Inflammatory macrophage (primary cell): ENCODE measurements around the gene PLAC8.
"Not testable (repeated sequence)": the region's sequence is repeated elsewhere in the genome, so short reads cannot be mapped to it uniquely, and the experiment has no call there.

Source experiments
- DNase-seq, 2 donors: peaks; one replicate each; pipeline ENCODE4 v3.0.0-alpha.2; 2020 to 2022

The PLAC8 gene

GRCh38 chr4:83112231-83112630, 2.3 kb downstream of the PLAC8 start:
- DNase-seq, result peak; percentile 18 to 72

DNA sequence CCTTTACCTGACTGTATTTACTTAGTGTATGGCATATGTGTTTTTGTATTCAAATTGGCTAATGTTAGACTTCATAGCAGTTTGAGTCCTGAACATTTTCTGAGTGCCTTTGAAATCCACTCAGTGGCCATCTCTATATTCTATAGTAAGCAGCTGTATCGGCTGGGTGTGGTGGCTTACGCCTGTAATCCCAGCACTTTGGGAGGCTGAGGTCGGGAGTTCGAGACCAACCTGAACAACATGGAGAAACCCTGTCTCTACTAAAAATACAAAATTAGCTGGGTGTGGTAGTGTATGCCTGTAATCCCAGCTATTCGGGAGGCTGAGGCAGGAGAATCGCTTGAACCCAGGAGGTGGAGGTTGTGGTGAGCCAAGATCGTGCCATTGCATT, 2.8 kb downstream of the PLAC8 start:
- DNase-seq, result not testable (repeated sequence)

DNA sequence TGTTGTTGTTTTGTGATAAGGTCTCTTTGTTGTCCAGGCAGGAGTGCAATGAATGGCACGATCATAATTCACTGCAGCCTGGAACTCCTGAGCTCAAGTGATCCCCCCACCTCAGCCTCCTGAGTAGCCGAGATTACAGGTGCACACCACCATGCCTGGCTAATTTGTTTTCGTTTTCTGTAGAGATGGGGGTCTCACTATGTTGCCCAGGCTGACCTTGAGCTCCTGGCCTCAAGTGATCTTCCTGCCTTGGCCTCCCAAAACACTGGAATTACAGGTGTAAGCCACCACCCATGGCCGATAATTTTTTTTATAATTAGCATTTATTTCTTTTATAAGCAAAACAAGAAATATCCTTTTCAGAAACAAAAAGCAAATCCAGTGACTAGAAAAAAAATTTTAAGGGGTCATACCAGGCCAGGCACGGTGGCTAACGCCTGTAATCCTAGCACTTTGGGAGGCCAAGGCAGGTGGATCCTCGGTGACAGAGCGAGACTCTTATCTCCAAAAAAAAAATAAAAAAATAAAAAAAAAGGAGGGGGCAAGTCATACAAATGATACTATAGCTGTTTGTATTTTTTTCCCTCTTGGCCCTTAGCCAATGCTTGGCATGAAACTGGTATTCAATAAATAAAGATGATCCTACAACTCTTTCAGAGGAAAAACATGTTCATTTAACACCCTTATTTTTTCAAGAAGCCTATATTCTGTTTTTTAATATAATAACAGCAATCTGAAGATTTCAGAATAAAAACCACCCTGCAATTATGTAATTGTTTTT, 3.4 kb downstream of the PLAC8 start:
- DNase-seq, result no peak

GRCh38 chr4:83110223-83110945, 4.1 kb downstream of the PLAC8 start:
- peak; percentile 82 to 85 for DNase-seq

GRCh38 chr4:83109480-83110222, 4.9 kb downstream of the PLAC8 start:
- peak; percentile 52 to 63 for DNase-seq

DNA sequence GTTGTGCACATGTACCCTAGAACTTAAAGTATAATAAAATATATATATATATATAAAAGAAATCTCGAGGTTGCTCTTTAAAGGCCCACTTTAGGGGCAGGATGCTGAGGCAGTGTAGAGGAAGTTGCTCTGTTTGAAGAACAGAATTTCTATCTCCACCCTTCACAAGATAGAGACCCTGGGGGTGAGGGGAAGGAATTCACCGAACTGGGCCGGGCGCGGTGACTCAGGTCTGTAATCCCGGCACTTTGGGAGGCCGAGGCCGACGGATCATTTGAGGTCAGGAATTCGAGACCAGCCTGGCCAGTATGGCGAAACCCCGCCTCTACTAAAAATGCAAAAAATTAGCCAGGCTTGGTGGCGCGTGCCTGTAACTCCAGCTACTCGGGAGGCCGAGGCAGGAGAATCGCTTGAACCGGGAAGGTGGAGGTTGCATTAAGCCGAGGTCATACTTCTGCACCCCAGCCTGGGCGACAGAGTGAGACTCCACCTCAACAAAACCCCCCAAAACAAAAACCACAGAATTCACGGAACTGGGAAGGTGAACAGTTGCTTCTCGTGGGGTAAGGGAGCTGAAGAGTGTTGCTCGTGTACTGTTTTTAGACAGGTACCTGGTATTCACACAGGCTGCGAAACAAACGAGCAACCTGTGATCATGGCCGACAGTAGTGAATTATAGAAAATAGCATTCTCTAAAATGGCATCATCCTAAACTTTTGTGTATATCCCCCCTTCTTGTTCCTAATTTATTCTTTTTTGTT, 6.2 kb downstream of the PLAC8 start:
- no peak for DNase-seq

GRCh38 chr4:83107631-83108030, 6.9 kb downstream of the PLAC8 start:
- DNase-seq, result no peak

GRCh38 chr4:83104991-83105390, 9.5 kb downstream of the PLAC8 start:
- DNase-seq, result no peak

DNA sequence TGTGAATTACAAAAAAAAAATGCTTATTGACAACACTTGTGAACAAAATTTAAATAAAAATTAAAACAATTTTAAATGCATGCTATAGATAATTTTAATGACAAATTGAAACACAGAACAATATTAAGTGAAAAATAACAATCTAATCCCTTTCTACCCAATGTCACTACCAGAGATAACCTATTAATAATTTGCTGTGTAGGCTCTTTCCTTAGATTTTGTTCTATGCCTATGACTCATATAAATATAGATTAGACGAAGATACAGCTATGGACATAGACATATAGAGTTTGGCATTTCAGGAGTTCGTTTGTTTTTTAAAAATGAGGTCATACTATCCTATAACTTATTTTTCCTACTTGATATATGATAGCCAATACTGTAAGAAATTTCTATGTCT, 18.1 kb downstream of the PLAC8 start:
- no peak for DNase-seq

DNA sequence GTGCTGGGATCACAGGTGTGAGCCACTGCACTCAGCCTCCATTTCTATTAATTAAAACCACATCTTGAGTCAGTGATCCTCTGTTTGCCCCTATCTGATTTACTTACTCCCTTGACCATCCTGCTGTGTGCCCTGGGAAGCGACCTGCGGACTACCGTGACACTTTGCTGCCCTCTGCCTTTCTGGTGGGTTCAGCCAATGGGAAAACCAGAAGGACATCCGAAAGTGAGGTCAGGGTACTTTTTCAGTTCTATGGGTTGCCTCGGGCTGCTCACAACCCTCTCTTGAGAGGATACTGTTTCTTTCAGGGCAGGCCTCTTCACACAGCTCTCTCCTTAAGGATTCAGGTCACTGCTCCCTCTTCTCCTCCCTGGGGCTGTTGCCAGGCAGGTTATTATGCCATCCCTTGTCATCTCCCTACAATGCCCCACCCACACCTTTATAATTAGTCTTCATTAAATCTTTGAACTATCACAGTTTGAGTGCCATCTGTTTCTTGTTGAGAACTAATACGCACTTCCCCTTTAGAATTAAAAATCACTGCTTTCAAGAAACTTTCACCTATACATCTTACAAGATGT, 21.4 kb downstream of the PLAC8 start:
- no peak for DNase-seq

GRCh38 chr4:83089410-83090157, 24.9 kb downstream of the PLAC8 start:
- peak in 1 of 2 donors; percentile 28 for DNase-seq

- peak; percentile 33 to 54 for DNase-seq
Measured at GRCh38 chr4:83084956-83085355, 29.6 kb downstream of the PLAC8 start.

GRCh38 chr4:83083925-83084475, 30.5 kb downstream of the PLAC8 start:
- DNase-seq, result peak; percentile 57 to 61

- no peak for DNase-seq
Measured at GRCh38 chr4:83082777-83083176, 31.8 kb downstream of the PLAC8 start.

- peak; percentile 27 to 57 for DNase-seq
Measured at GRCh38 chr4:83080561-83080960, 34.0 kb downstream of the PLAC8 start.

- peak; percentile 9 to 47 for DNase-seq
Measured at GRCh38 chr4:83075311-83076095, 39.0 kb downstream of the PLAC8 start.

- not testable (repeated sequence) for DNase-seq
Measured at GRCh38 chr4:83074783-83075182, 39.7 kb downstream of the PLAC8 start.

DNA sequence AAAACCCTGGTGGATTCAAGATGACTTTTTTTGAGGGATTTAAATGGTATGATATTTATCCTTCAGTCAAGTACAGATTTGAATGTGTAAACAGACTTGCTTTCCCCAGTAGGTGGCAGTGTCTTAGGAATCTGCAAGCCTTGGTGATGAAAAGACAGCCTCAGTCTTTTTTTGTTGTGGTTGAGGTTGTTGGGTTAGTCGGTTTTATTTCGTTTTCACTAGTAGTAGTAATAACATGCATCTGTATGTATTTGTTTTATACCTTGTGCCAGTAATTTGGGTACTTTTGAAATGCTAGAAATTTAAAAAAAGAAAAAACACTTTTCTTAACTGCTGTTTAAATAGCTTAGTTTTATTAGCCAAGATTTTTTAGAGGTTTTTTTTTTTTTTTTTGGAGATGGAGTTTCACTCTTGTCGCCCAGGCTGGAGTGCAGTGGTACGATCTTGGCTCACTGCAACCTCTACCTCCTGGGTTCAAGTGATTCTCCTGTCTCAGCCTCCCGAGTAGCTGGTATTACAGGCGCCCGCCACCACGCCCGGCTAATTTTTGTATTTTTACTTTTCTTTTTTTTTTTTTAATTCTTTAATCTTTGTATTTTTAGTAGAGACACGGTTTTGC, 40.3 kb downstream of the PLAC8 start:
- DNase-seq, result peak; percentile 75 to 76

- DNase-seq, result no peak
Measured at GRCh38 chr4:83071116-83071515, 43.4 kb downstream of the PLAC8 start.
